NOMO-1 (cell line): ENCODE data around the gene RASGRP4.

Experiments used
- DNase-seq, 2 experiments: peaks; one replicate each; lab custom pipeline; 2025; ENCODE audit not compliant: unreplicated experiment in 2 of 2; lab: John Stamatoyannopoulos, UW

RASGRP4 gene

GRCh38 chr19:38391911-38392464, 34.0 kb downstream of the RASGRP4 start:
- no peak for DNase-seq

GRCh38 chr19:38389957-38390924, 35.8 kb downstream of the RASGRP4 start:
- DNase-seq: no peak

GRCh38 chr19:38389101-38389925, 36.7 kb downstream of the RASGRP4 start:
- no peak for DNase-seq

GRCh38 chr19:38388349-38389100, 37.5 kb downstream of the RASGRP4 start, which contains the start of gene SPRED3:
Gene SPRED3 (plus strand): TSS chr19:38388697. CDS start chr19:38390303, 1,606 bp downstream.
- DNase-seq: no peak

GRCh38 chr19:38387550-38388348, 38.3 kb downstream of the RASGRP4 start, which contains the start of gene GGN:
Gene GGN (minus strand): TSS chr19:38388034. CDS start chr19:38387261, 773 bp downstream.
- DNase-seq: peak; percentile 54 to 62

GRCh38 chr19:38386971-38387549, 39.0 kb downstream of the RASGRP4 start:
- DNase-seq: peak; percentile 41 to 62

- DNase-seq: no peak
Measured at GRCh38 chr19:38386300-38386970, 39.6 kb downstream of the RASGRP4 start.

GRCh38 chr19:38385804-38386257, 40.2 kb downstream of the RASGRP4 start:
- DNase-seq: no peak

- DNase-seq: no peak
Measured at GRCh38 chr19:38385057-38385803, 40.8 kb downstream of the RASGRP4 start.

- no peak for DNase-seq
Measured at GRCh38 chr19:38384209-38385027, 41.6 kb downstream of the RASGRP4 start.

- DNase-seq: no peak
Measured at GRCh38 chr19:38383743-38384142, 42.3 kb downstream of the RASGRP4 start.

- no peak for DNase-seq
Measured at GRCh38 chr19:38383184-38383583, 42.8 kb downstream of the RASGRP4 start.

GRCh38 chr19:38381138-38381537, 44.9 kb downstream of the RASGRP4 start:
- DNase-seq: no peak

GRCh38 chr19:38378866-38379265, 47.2 kb downstream of the RASGRP4 start:
- no peak for DNase-seq

- DNase-seq: no peak
Measured at GRCh38 chr19:38377052-38377451, 49.0 kb downstream of the RASGRP4 start.

- no peak for DNase-seq
Measured at GRCh38 chr19:38376576-38376975, 49.4 kb downstream of the RASGRP4 start.

GRCh38 chr19:38375748-38376147, 50.3 kb downstream of the RASGRP4 start:
- no peak for DNase-seq
